ENCODE measurements around the gene CACNA2D4.
"Not testable (repeated sequence)": the region's sequence is repeated elsewhere in the genome, so short reads cannot be mapped to it uniquely, and the experiment has no call there.

Gene CACNA2D4

GRCh38 chr12:1949771-1950470 is 31.5 kb upstream of the CACNA2D4 start:
- Histone ChIP-seq H3K4me3 (replicated peaks; ENCODE audit: low read depth, low read length) (no peak overlapping the region), H3K36me3 (ENCODE audit: control insufficient read depth, insufficient read depth, low read length) (peaks cover 22% of the 10 kb centered on the region), H3K27me3 (replicated peaks; ENCODE audit: control insufficient read depth, insufficient read depth, low read length) (no peaks in the 10 kb centered on the region)
- TF ChIP-seq, protein P1, sequence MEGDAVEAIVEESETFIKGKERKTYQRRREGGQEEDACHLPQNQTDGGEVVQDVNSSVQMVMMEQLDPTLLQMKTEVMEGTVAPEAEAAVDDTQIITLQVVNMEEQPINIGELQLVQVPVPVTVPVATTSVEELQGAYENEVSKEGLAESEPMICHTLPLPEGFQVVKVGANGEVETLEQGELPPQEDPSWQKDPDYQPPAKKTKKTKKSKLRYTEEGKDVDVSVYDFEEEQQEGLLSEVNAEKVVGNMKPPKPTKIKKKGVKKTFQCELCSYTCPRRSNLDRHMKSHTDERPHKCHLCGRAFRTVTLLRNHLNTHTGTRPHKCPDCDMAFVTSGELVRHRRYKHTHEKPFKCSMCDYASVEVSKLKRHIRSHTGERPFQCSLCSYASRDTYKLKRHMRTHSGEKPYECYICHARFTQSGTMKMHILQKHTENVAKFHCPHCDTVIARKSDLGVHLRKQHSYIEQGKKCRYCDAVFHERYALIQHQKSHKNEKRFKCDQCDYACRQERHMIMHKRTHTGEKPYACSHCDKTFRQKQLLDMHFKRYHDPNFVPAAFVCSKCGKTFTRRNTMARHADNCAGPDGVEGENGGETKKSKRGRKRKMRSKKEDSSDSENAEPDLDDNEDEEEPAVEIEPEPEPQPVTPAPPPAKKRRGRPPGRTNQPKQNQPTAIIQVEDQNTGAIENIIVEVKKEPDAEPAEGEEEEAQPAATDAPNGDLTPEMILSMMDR (IDR thresholded peaks at IDR 0.05; ENCODE audit: insufficient read depth, low read length, poor library complexity, severe bottlenecking), result no peak
- DNase-seq (ENCODE audit: extremely low read depth, insufficient read length), result no peak

GRCh38 chr12:1948883-1949282 is 30.4 kb upstream of the CACNA2D4 start:
- peaks cover 20% of the 10 kb centered on the region for H3K36me3 ChIP-seq (ENCODE audit: control insufficient read depth, insufficient read depth, low read length)
- TF ChIP-seq, protein P1 (IDR thresholded peaks at IDR 0.05; ENCODE audit: insufficient read depth, low read length, poor library complexity, severe bottlenecking), result no peak

DNA sequence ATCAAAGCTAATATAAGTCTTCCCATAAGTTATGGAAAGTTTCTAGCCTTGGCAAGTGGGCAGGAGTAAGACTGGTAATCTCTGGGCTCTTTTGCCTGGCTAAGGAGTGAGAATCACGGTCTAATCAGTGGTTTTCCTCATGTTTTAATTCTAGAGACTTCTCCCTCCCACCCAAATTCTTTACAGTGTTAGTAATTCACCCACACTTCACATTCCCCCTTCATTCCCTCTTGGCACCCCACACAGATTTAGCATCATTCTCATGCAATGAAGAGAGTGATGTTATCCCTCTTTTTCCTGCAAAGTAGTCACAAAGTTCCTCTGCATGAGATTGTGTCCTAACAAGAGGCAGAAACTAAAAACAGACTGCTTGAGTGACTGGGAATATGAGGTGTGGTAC is 28.6 kb upstream of the CACNA2D4 start:
- no peak for DNase-seq (ENCODE audit: extremely low read depth, insufficient read length)
- no peak overlapping the region for H3K4me3 ChIP-seq (replicated peaks; ENCODE audit: low read depth, low read length)
- TF ChIP-seq, protein P1 (IDR thresholded peaks at IDR 0.05; ENCODE audit: insufficient read depth, low read length, poor library complexity, severe bottlenecking), result no peak
- peaks cover 13% of the 10 kb centered on the region for H3K36me3 ChIP-seq (ENCODE audit: control insufficient read depth, insufficient read depth, low read length)
- H3K27me3 ChIP-seq (replicated peaks; ENCODE audit: control insufficient read depth, insufficient read depth, low read length), result no peaks in the 10 kb centered on the region

More at GRCh38 chr12:1948883-1949282, 30.4 kb upstream of the CACNA2D4 start:
- DNase-seq (ENCODE audit: extremely low read depth, insufficient read length), result no peak
- Histone ChIP-seq H3K4me3 (replicated peaks; ENCODE audit: low read depth, low read length) (no peak overlapping the region), H3K27me3 (replicated peaks; ENCODE audit: control insufficient read depth, insufficient read depth, low read length) (no peaks in the 10 kb centered on the region)

- Histone ChIP-seq H3K36me3 (ENCODE audit: control insufficient read depth, insufficient read depth, low read length) (peaks cover 13% of the 10 kb centered on the region), H3K4me3 (replicated peaks; ENCODE audit: low read depth, low read length) (no peak overlapping the region), H3K27me3 (replicated peaks; ENCODE audit: control insufficient read depth, insufficient read depth, low read length) (no peaks in the 10 kb centered on the region)
- TF ChIP-seq, protein P1 (IDR thresholded peaks at IDR 0.05; ENCODE audit: insufficient read depth, low read length, poor library complexity, severe bottlenecking), result no peak
- no peak for DNase-seq (ENCODE audit: extremely low read depth, insufficient read length)
These were observed 27.8 kb upstream of the CACNA2D4 start for GRCh38 chr12:1946296-1946695.

DNA sequence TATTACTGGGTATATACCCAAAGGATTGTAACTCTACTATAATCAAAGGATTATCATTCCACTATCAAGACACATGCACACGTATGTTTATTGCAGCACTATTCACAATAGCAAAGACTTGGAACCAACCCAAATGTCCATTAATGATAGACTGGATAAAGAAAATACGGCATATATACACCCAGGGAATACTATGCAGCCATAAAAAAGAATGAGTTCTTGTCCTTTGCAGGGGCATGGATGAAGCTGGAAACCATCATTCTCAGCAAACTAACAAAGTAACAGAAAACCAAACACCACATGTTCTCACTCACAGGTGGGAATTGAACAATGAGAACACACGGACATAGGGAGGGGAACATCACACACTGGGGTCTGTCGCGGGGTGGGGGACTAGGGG is 27.1 kb upstream of the CACNA2D4 start:
- DNase-seq (ENCODE audit: extremely low read depth, insufficient read length); H3K27me3 ChIP-seq (replicated peaks; ENCODE audit: control insufficient read depth, insufficient read depth, low read length); H3K4me3 ChIP-seq (replicated peaks; ENCODE audit: low read depth, low read length): not testable (repeated sequence)
- H3K36me3 ChIP-seq (ENCODE audit: control insufficient read depth, insufficient read depth, low read length), result peaks cover 13% of the 10 kb centered on the region

DNA sequence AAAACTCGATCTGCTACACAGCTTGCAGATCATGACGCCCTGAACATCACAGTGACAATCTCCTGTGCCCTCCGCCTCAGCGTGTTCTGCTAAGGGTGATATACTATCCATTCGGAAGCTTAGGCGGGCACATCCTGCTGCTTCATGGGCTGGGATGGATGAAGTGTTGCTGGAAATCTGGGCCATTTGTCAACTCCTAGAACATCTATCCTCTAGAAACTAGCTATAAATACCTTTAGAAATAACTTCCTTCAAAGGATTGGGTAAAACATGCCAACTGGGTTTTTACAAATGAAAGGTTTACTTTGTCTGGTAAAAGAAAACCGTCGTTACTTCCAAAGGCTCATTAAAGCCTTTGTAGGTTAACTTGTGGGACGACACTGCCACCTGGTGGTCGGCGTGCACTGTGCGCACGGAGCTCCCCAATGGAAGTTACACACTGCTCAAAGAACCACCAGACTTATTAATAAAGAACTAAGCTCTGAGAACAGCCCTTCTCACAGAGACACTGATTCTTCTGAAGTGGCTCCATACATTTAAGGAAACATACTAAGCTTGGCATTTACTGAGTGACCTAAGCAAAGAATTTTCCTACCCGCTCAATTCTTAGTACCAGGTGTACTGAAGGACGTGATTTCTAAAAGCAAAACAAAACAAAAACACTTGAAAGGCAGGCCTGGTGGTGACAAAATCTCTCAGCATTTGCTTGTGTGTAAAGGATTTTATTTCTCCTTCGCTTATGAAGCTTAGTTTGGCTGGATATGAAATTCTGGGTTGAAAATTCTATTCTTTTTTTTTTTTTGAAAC is 21.6 kb upstream of the CACNA2D4 start:
- H3K27me3 ChIP-seq (replicated peaks; ENCODE audit: control insufficient read depth, insufficient read depth, low read length), result no peaks in the 10 kb centered on the region
- TF ChIP-seq, protein P1 (IDR thresholded peaks at IDR 0.05; ENCODE audit: insufficient read depth, low read length, poor library complexity, severe bottlenecking), result peak; percentile 92
- DNase-seq (ENCODE audit: extremely low read depth, insufficient read length), result peak; percentile 81
- no peaks in the 10 kb centered on the region; the same call in 1 of the 2 replicates for H3K36me3 ChIP-seq (ENCODE audit: control insufficient read depth, insufficient read depth, low read length)
- H3K4me3 ChIP-seq (replicated peaks; ENCODE audit: low read depth, low read length), result no peak overlapping the region
